ENCODE measurements around the gene NSMCE1. TPM values are rescaled to one million over a fixed set of nuclear protein-coding genes. Genes with fewer than 3 reads are reported as not detected.

Gene NSMCE1
- total and polyA plus RNA-seq, 2 of the 4 experiments (the other 2 are of a cell fraction) = 47.5 to 120 TPM

- H3K4me2 ChIP-seq (ENCODE audit: low read depth, low read length) = no peak overlapping the region
- no peak overlapping the region for H3K4ac ChIP-seq (ENCODE audit: low read depth, low read length)
- no peak overlapping the region for H3K23ac ChIP-seq (ENCODE audit: low read depth, low read length)
- H4K5ac ChIP-seq (ENCODE audit: low read depth, low read length) = no peak overlapping the region
- H3K18ac ChIP-seq (ENCODE audit: low read depth, low read length) = no peak overlapping the region
- H3K36me3 ChIP-seq (ENCODE audit: control insufficient read depth, insufficient read depth, low read length) = peaks cover 8% of the 10 kb centered on the region
- ChIA-PET CTCF (no interaction called here), POLR2A (ENCODE audit: unreplicated experiment) (no interaction called here)
- DNase-seq = no peak
- H3K79me1 ChIP-seq (ENCODE audit: low read depth in 1 of 2, low read length in 2 of 2) = no peaks in the 10 kb centered on the region
- no peak for ATAC-seq (ENCODE audit: low read depth)
- no peak overlapping the region for H2AK5ac ChIP-seq (ENCODE audit: low read depth, low read length)
- no peak overlapping the region for H3K56ac ChIP-seq (ENCODE audit: extremely low read depth, insufficient read depth, low read length)
- no peaks in the 10 kb centered on the region for H3K9me3 ChIP-seq (ENCODE audit: control insufficient read depth, insufficient read depth, low read length)
- H3K9ac ChIP-seq (ENCODE audit: low read depth, low read length) = no peak overlapping the region
- intact Hi-C loops (cut with micrococcal nuclease) = no loop called here
- no peak overlapping the region for H2AK9ac ChIP-seq (replicated peaks; ENCODE audit: low read depth, low read length, poor library complexity)
- H4K8ac ChIP-seq (ENCODE audit: low read depth in 2 of 2, low read length in 2 of 2) = no peak overlapping the region
- peaks cover 5% of the 10 kb centered on the region; the same call in 1 of the 2 replicates for H3K9me1 ChIP-seq (ENCODE audit: insufficient read depth, low read length)
- no peak overlapping the region for H2BK120ac ChIP-seq (ENCODE audit: low read depth, low read length)
- no TSS peak for BruUV-seq (replicated peaks)
- TF ChIP-seq RAD21 (IDR thresholded peaks at IDR 0.05; ENCODE audit: low read length) (no peak), MAZ (IDR thresholded peaks at IDR 0.05; ENCODE audit: borderline replicate concordance, low read depth, low read length) (no peak), CEBPB (IDR thresholded peaks at IDR 0.05; ENCODE audit: low read depth, low read length) (no peak), CTCF (conservative IDR thresholded peaks at IDR 0.05; ENCODE audit: low read depth, low read length) (no peak), NFE2L2 (IDR thresholded peaks at IDR 0.05; ENCODE audit: low read depth, low read length) (no peak), CHD1 (IDR thresholded peaks at IDR 0.05; ENCODE audit: low read depth, low read length) (no peak), RFX5 (IDR thresholded peaks at IDR 0.05; ENCODE audit: low read depth, low read length) (no peak)
- no peaks in the 10 kb centered on the region for H4K20me1 ChIP-seq (ENCODE audit: insufficient read depth, low read length)
- no peak overlapping the region for H3K27ac ChIP-seq (ENCODE audit: insufficient read depth, low read length)
- WGBS, 2 experiments (ENCODE audit: extremely low coverage in 2 of 2, insufficient read length in 1 of 2) = 91% methylated on average over 4 of the region's 16 CpGs; no CpG with 5 or more reads in 1 of the 2 experiments
- H3K4me3 ChIP-seq (ENCODE audit: insufficient read depth, low read depth, low read length) = no peak overlapping the region
- H2BK20ac ChIP-seq (ENCODE audit: low read depth, low read length) = no peak overlapping the region
- H3K14ac ChIP-seq (replicated peaks; ENCODE audit: low read depth, low read length) = no peak overlapping the region
- H2BK5ac ChIP-seq (ENCODE audit: low read depth, low read length, poor library complexity, severe bottlenecking) = no peak overlapping the region
- no peaks in the 10 kb centered on the region for H3K27me3 ChIP-seq (ENCODE audit: control insufficient read depth, insufficient read depth, low read length)
- H2AFZ ChIP-seq (replicated peaks; ENCODE audit: low read length, poor library complexity) = no peak overlapping the region
- H4K91ac ChIP-seq (ENCODE audit: insufficient read depth, low read depth, low read length) = no peak overlapping the region
- no peak overlapping the region for H2BK15ac ChIP-seq (ENCODE audit: low read depth, low read length)
- dilution Hi-C loops (cut with HindIII; ENCODE audit: low sequenced_read_pairs, unreplicated experiment) = no loop called here
- in situ Hi-C loops (cut with MboI; ENCODE audit: low sequenced_read_pairs) = no loop called here
- peaks cover 4% of the 10 kb centered on the region; the same call in 1 of the 2 replicates for H3K4me1 ChIP-seq (ENCODE audit: control insufficient read depth, insufficient read depth, low read length)
These were observed 52.2 kb downstream of the NSMCE1 start for GRCh38 chr16:27216297-27216885.
